K562 treated with DMSO at 1 percent for 12 hours (cell line): ENCODE data around the gene LBP. TPM values are rescaled to one million over a fixed set of nuclear protein-coding genes. Genes with fewer than 3 reads are reported as not detected.

ENCODE experiments used
- total RNA-seq: library from RNA; unstranded; fragments of 300-600 nt; gene quantifications from 2 replicates; pipeline ENCODE4 v1.2.3, GENCODE V29; 2022; ENCODE audit not compliant: insufficient read depth

Gene LBP, protein sequence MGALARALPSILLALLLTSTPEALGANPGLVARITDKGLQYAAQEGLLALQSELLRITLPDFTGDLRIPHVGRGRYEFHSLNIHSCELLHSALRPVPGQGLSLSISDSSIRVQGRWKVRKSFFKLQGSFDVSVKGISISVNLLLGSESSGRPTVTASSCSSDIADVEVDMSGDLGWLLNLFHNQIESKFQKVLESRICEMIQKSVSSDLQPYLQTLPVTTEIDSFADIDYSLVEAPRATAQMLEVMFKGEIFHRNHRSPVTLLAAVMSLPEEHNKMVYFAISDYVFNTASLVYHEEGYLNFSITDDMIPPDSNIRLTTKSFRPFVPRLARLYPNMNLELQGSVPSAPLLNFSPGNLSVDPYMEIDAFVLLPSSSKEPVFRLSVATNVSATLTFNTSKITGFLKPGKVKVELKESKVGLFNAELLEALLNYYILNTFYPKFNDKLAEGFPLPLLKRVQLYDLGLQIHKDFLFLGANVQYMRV
- total RNA-seq = not detected in 2 replicates

GRCh38 chr20:38346247-38346651 is at the start of gene LBP:
LBP (plus strand) TSS chr20:38346482; CDS start chr20:38346517, 35 bp downstream.

GRCh38 chr20:38303908-38304379 is 42.3 kb upstream of the LBP start, which contains the start of gene BPI:
BPI (plus strand) TSS chr20:38304156; CDS start chr20:38304224, 68 bp downstream.

Other genes starting within 250 kb of the LBP start
- gene TGM2, start 181.2 kb upstream of the LBP start, total RNA-seq = 43.8 and 80.6 TPM in 2 replicates
- not detected in 2 replicates for gene KIAA1755, start 85.7 kb upstream of the LBP start, total RNA-seq
- gene BPI, start 42.3 kb upstream of the LBP start, total RNA-seq = not detected in 2 replicates
- gene SNHG17, start 88.8 kb downstream of the LBP start, total RNA-seq = 19.3 and 25.9 TPM in 2 replicates
- 4.6 and 24.6 TPM in 2 replicates for gene RALGAPB, start 126.4 kb downstream of the LBP start, total RNA-seq
- not detected in 2 replicates for gene ADIG, start 234.7 kb downstream of the LBP start, total RNA-seq